Keratinocyte (primary cell): ENCODE data around the gene CA4. TPM values are rescaled to one million over a fixed set of nuclear protein-coding genes. Genes with fewer than 3 reads are reported as not detected.

Experiments used
- DNase-seq: peaks from one replicate; pipeline ENCODE4 v3.0.0-alpha.2; 2011; ENCODE audit warnings: low read depth, missing footprints, low spot score
- FAIRE-seq: peaks from 2 replicates; lab custom pipeline; 2011; peaks lifted over from hg19 to GRCh38; lab: Jason Lieb, UNC
- H2AFZ ChIP-seq: 2 replicates; pipeline ENCODE4 v1.6.0; 2012; ENCODE audit warnings: low read length, control low read depth, inconsistent platforms; ENCODE audit not compliant: control insufficient read depth
- H3K27ac ChIP-seq: 2 replicates; pipeline ENCODE4 v1.5.1; 2011; ENCODE audit warnings: low read length; ENCODE audit not compliant: control insufficient read depth, insufficient read depth
- H3K27me3 ChIP-seq: 3 replicates; pipeline ENCODE4 v1.6.0; 2011; ENCODE audit warnings: low read length; ENCODE audit not compliant: control insufficient read depth, insufficient read depth; ENCODE audit errors: extremely low read depth
- H3K36me3 ChIP-seq, 2 experiments: 2 replicates in 1 of 2; 3 replicates in 1 of 2; pipeline ENCODE4 v1.5.1; 2011; ENCODE audit warnings: low read length in 2 of 2, mild to moderate bottlenecking in 1 of 2; ENCODE audit not compliant: control insufficient read depth in 2 of 2, insufficient read depth in 2 of 2; ENCODE audit errors: extremely low read depth in 1 of 2
- H3K4me1 ChIP-seq: 3 replicates; pipeline ENCODE4 v1.5.1; 2011; ENCODE audit warnings: low read length; ENCODE audit not compliant: control insufficient read depth, insufficient read depth; ENCODE audit errors: extremely low read depth
- H3K4me2 ChIP-seq: 3 replicates; pipeline ENCODE4 v1.6.0; 2011; ENCODE audit warnings: low read depth, low read length; ENCODE audit not compliant: control insufficient read depth, insufficient read depth; ENCODE audit errors: extremely low read depth
- H3K4me3 ChIP-seq, 3 experiments: fragments of 200-600 bp in 1 of 3; sonication (generic) in 1 of 3; 2 replicates in 2 of 3; 3 replicates in 1 of 3; pipeline ENCODE4 v1.5.1; 2011 to 2016; ENCODE audit warnings: low read length in 3 of 3, mild to moderate bottlenecking in 3 of 3, control low read depth in 2 of 3, inconsistent platforms in 1 of 3, low read depth in 1 of 3, mixed read lengths in 1 of 3, mixed run types in 1 of 3, moderate library complexity in 1 of 3; ENCODE audit not compliant: control insufficient read depth in 2 of 3, insufficient read depth in 2 of 3; ENCODE audit errors: extremely low read depth in 1 of 3
- H3K79me2 ChIP-seq: 2 replicates; pipeline ENCODE4 v1.6.0; 2012; ENCODE audit warnings: low read length; ENCODE audit not compliant: control insufficient read depth, insufficient read depth
- H3K9ac ChIP-seq: 3 replicates; pipeline ENCODE4 v1.6.0; 2011; ENCODE audit warnings: low read length; ENCODE audit not compliant: control insufficient read depth, insufficient read depth; ENCODE audit errors: extremely low read depth
- H3K9me1 ChIP-seq: 3 replicates; pipeline ENCODE4 v1.6.0; 2011; ENCODE audit warnings: low read length; ENCODE audit not compliant: control insufficient read depth, insufficient read depth; ENCODE audit errors: extremely low read depth
- H3K9me3 ChIP-seq: 2 replicates; pipeline ENCODE4 v1.5.1; 2012; ENCODE audit warnings: low read depth, low read length; ENCODE audit not compliant: control insufficient read depth
- H4K20me1 ChIP-seq: 3 replicates; pipeline ENCODE4 v1.6.0; 2011; ENCODE audit warnings: low read length; ENCODE audit not compliant: control insufficient read depth, insufficient read depth; ENCODE audit errors: extremely low read depth
- CTCF ChIP-seq, 3 experiments: IDR thresholded peaks in 1 of 3; conservative IDR thresholded peaks in 1 of 3; optimal IDR thresholded peaks in 1 of 3; 2 replicates in 2 of 3; 3 replicates in 1 of 3; pipeline versions ENCODE3 to v1.5.1; 2011; ENCODE audit warnings: low read length in 3 of 3, mild to moderate bottlenecking in 3 of 3, moderate library complexity in 2 of 3, control low read depth in 1 of 3, inconsistent platforms in 1 of 3; ENCODE audit not compliant: insufficient read depth in 2 of 3; ENCODE audit errors: extremely low read depth in 1 of 3
- EZH2 ChIP-seq: IDR thresholded peaks from one replicate; pipeline ENCODE4 v1.6.1; 2012; ENCODE audit warnings: inconsistent platforms, mild to moderate bottlenecking, low read length, moderate library complexity
- dilution Hi-C: fragments of 300-500 bp; cut with MboI; formaldehyde crosslinking; loops from one replicate; pipeline ENCODE4 v1.7.0; 2020; ENCODE audit warnings: low sequenced_read_pairs; ENCODE audit not compliant: extremely low pct_ligation_motif_present
- polyA plus RNA-seq, 5 experiments: library from polyadenylated mRNA; depleted of rRNA in 3 of 5; stranded (reverse) in 3 of 5; stranded (forward) in 1 of 5; unstranded in 1 of 5; fragments of >200 nt; gene quantifications; 1 replicate in 1 of 5; 2 replicates in 3 of 5; 3 replicates in 1 of 5; pipeline versions ENCODE4 v1.2.1 to v1.2.3, GENCODE V29; 2011 to 2012; ENCODE audit warnings: missing spikeins in 2 of 5, low read depth in 1 of 5, low replicate concordance in 1 of 5

The CA4 gene
- polyA plus RNA-seq, 1 donor (not counting 4 experiments of a cell fraction or from before 2014, with no cell fraction given): not detected

DNA sequence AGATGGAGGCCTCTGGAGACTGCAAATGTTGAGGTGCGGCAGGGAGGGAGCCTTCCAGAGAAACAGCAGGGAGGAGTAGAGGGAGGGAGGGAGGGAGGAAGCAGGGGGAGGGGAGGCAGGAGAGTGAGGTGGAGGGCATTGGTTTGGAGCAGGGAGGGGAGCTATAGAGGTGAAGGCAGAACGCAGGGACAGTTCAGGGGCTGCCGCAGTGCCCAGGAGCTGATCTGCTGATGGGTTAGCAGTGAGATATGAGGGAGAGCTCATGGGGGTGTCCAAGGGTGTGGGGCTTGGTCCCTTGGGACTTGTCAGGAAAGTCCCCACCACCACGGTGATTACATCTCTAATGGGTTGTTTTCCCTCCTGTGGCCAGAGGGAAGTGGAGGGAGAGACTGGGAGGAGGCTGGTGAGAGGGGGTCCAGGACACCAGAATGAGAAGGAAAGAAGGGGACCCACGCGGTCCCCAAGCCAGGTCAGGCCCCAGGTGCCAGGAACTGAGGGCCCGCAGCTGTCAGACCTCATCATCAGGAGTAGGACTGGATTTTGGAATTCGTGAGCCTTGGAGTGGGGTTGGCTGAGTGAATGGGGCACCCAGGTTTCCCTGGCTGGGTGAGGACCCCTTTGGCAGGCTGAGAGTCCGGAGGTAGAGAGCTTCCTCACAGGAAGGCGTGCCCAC lies 11.2 kb downstream of the CA4 start:
- H3K4me2 ChIP-seq: no peak overlapping the region
- dilution Hi-C loops: no loop called here
- no peak for FAIRE-seq

GRCh38 chr17:60161598-60162330 lies 12.0 kb downstream of the CA4 start:
- H3K9me3 ChIP-seq: no peaks in the 10 kb centered on the region
- no peak overlapping the region for H3K9ac ChIP-seq
- no peak overlapping the region for H2AFZ ChIP-seq
- H3K4me2 ChIP-seq: no peak overlapping the region
- no peak for TF ChIP-seq EZH2
- TF ChIP-seq CTCF (optimal IDR thresholded peaks at IDR 0.05 in 1 of 3, IDR thresholded peaks at IDR 0.05 in 1 of 3, conservative IDR thresholded peaks at IDR 0.05 in 1 of 3; ENCODE audit: extremely low read depth in 1 of 3, insufficient read depth in 2 of 3, low read length in 3 of 3): no peak
- no peaks in the 10 kb centered on the region for H3K79me2 ChIP-seq
- peaks cover 17% of the 10 kb centered on the region for H3K27me3 ChIP-seq
- no peak overlapping the region for H3K4me3 ChIP-seq
- no peak for DNase-seq
- H3K36me3 ChIP-seq: no peaks in the 10 kb centered on the region
- FAIRE-seq: no peak
- no peak overlapping the region for H3K27ac ChIP-seq
- dilution Hi-C loops: no loop called here
- no peaks in the 10 kb centered on the region for H3K9me1 ChIP-seq
- no peaks in the 10 kb centered on the region for H4K20me1 ChIP-seq
- H3K4me1 ChIP-seq: no peaks in the 10 kb centered on the region

More for the DNA sequence above, 11.2 kb downstream of the CA4 start:
- Histone ChIP-seq H3K36me3 (no peaks in the 10 kb centered on the region), H3K4me1 (no peaks in the 10 kb centered on the region), H3K4me3 (no peak overlapping the region), H3K79me2 (no peaks in the 10 kb centered on the region), H3K9me1 (no peaks in the 10 kb centered on the region), H4K20me1 (no peaks in the 10 kb centered on the region), H3K27me3 (peaks cover 22% of the 10 kb centered on the region), H3K27ac (no peak overlapping the region), H2AFZ (no peak overlapping the region), H3K9me3 (no peaks in the 10 kb centered on the region), H3K9ac (no peak overlapping the region)
- TF ChIP-seq EZH2 (no peak), CTCF (optimal IDR thresholded peaks at IDR 0.05 in 1 of 3, IDR thresholded peaks at IDR 0.05 in 1 of 3, conservative IDR thresholded peaks at IDR 0.05 in 1 of 3; ENCODE audit: extremely low read depth in 1 of 3, insufficient read depth in 2 of 3, low read length in 3 of 3) (no peak)
- DNase-seq: no peak
